ENCODE measurements around the gene NEDD9.

Gene NEDD9

GRCh38 chr6:11232193-11232769, at the start of gene NEDD9:
Gene NEDD9, minus strand, starts transcription at chr6:11232668. Its CDS starts 153 bp downstream, at chr6:11232515.
- peak; percentile 89 for DNase-seq

- DNase-seq, result no peak
Measured at GRCh38 chr6:11282245-11282644, 49.8 kb upstream of the NEDD9 start.

GRCh38 chr6:11280394-11280793, 47.9 kb upstream of the NEDD9 start:
- no peak for DNase-seq

- DNase-seq, result no peak
Measured at GRCh38 chr6:11279284-11279689, 46.8 kb upstream of the NEDD9 start.

- DNase-seq, result peak; percentile 8
Measured at GRCh38 chr6:11278207-11278559, 45.7 kb upstream of the NEDD9 start.

- DNase-seq, result peak; percentile 3
Measured at GRCh38 chr6:11277275-11278206, 45.1 kb upstream of the NEDD9 start.

GRCh38 chr6:11276911-11277274, 44.4 kb upstream of the NEDD9 start:
- DNase-seq, result no peak

GRCh38 chr6:11276228-11276627, 43.8 kb upstream of the NEDD9 start:
- no peak for DNase-seq

GRCh38 chr6:11275598-11275997, 43.1 kb upstream of the NEDD9 start:
- DNase-seq, result peak; percentile 3

- DNase-seq, result no peak
Measured at GRCh38 chr6:11273406-11274065, 41.1 kb upstream of the NEDD9 start.

- no peak for DNase-seq
Measured at GRCh38 chr6:11272491-11273192, 40.2 kb upstream of the NEDD9 start.

- DNase-seq, result no peak
Measured at GRCh38 chr6:11271228-11272020, 39.0 kb upstream of the NEDD9 start.

GRCh38 chr6:11270030-11271027, 37.9 kb upstream of the NEDD9 start:
- no peak for DNase-seq

- DNase-seq, result no peak
Measured at GRCh38 chr6:11268978-11269377, 36.5 kb upstream of the NEDD9 start.

- DNase-seq, result no peak
Measured at GRCh38 chr6:11266926-11267325, 34.5 kb upstream of the NEDD9 start.

- DNase-seq, result no peak
Measured at GRCh38 chr6:11265932-11266331, 33.5 kb upstream of the NEDD9 start.

GRCh38 chr6:11264100-11264499, 31.6 kb upstream of the NEDD9 start:
- DNase-seq, result no peak

- no peak for DNase-seq
Measured at GRCh38 chr6:11263291-11263775, 30.9 kb upstream of the NEDD9 start.

GRCh38 chr6:11262242-11262641, 29.8 kb upstream of the NEDD9 start:
- no peak for DNase-seq

GRCh38 chr6:11260249-11261038, 28.0 kb upstream of the NEDD9 start:
- no peak for DNase-seq
